ENCODE results near the gene ALS2.

- TF ChIP-seq CTCF (IDR thresholded peaks at IDR 0.05) = no peak
- no peak for TF ChIP-seq POLR2A (IDR thresholded peaks at IDR 0.05)
- no peak for TF ChIP-seq POLR2AphosphoS5 (IDR thresholded peaks at IDR 0.05)
Observed at GRCh38 chr2:201675454-201675853, 105.3 kb downstream of the ALS2 start.

All from breast epithelium (tissue), 3 donors.